HepG2 (cell line): ENCODE results near the gene HSPB7. TPM values are rescaled to one million over a fixed set of nuclear protein-coding genes. Genes with fewer than 3 reads are reported as not detected.
"Not testable (repeated sequence)": the region's sequence is repeated elsewhere in the genome, so short reads cannot be mapped to it uniquely, and the experiment has no call there.

ENCODE experiments used
- ATAC-seq: fragments of 200-7000 bp; cut with Tn5 transposase; 3 replicates; pipeline ENCODE4 v1.9.1; 2020; ENCODE audit warnings: mild to moderate bottlenecking, moderate library complexity
- BruUV-seq: library from RNA; stranded (reverse); fragments of 400-500 nt; replicated peaks from 2 replicates; lab custom pipeline; 2021; lab: Mats Ljungman, UMichigan
- CTCF ChIA-PET: fragments of 300-600 bp; formaldehyde crosslinking; extraction: SDS; loops from one replicate; lab custom pipeline; 2021; ENCODE audit warnings: low total read pairs, inconsistent platforms, low intra/inter-chr PET ratio; lab: Yijun Ruan, JAX
- POLR2A ChIA-PET: fragments of 350-600 bp; sonication (Branson Sonifier 250); formaldehyde crosslinking; loops from one replicate; lab custom pipeline; 2020; ENCODE audit warnings: antibody characterized with exemption, inconsistent platforms; lab: Yijun Ruan, JAX
- DNase-seq: peaks from one replicate; pipeline ENCODE4 v3.0.0-alpha.2; 2015; ENCODE audit warnings: low spot score
- FAIRE-seq: peaks from 3 replicates; lab custom pipeline; 2011; peaks lifted over from hg19 to GRCh38; lab: Jason Lieb, UNC
- H2AFZ ChIP-seq: one replicate; pipeline ENCODE4 v1.6.1; 2011; ENCODE audit warnings: low read length, inconsistent platforms
- H3K27ac ChIP-seq: fragments of 300-600 bp; 3 replicates; pipeline ENCODE4 v1.8.0; 2011; ENCODE audit warnings: mixed run types, mild to moderate bottlenecking, mixed read lengths, low read length, inconsistent platforms; ENCODE audit not compliant: insufficient read depth; ENCODE audit errors: extremely low read length
- H3K27me3 ChIP-seq, 2 experiments: fragments of 200-600 bp in 1 of 2; 2 replicates in 1 of 2; 3 replicates in 1 of 2; pipeline versions ENCODE4 v1.6.0 to v1.8.0; 2011; ENCODE audit warnings: low read length in 2 of 2, mild to moderate bottlenecking in 2 of 2, moderate library complexity in 2 of 2, inconsistent platforms in 1 of 2; ENCODE audit not compliant: insufficient read depth in 2 of 2, control insufficient read depth in 1 of 2
- H3K36me3 ChIP-seq, 2 experiments: fragments of 200-600 bp in 1 of 2; replicated peaks in 1 of 2; 2 replicates in 1 of 2; 3 replicates in 1 of 2; pipeline versions ENCODE4 v1.5.1 to v1.8.0; 2011; ENCODE audit warnings: low read length in 2 of 2, inconsistent platforms in 1 of 2; ENCODE audit not compliant: insufficient read depth in 2 of 2, control insufficient read depth in 1 of 2
- H3K4me1 ChIP-seq: 2 replicates; pipeline ENCODE4 v1.5.1; 2012; ENCODE audit warnings: low read length, inconsistent platforms; ENCODE audit not compliant: insufficient read depth
- H3K4me2 ChIP-seq: 2 replicates; pipeline ENCODE4 v1.6.0; 2011; ENCODE audit warnings: low read depth, low read length, inconsistent platforms
- H3K4me3 ChIP-seq, 3 experiments: fragments of 200-600 bp in 1 of 3; sonication (generic), shearing (Covaris generic) in 1 of 3; replicated peaks in 1 of 3; 2 replicates each; pipeline ENCODE4 v1.5.1; 2011 to 2016; ENCODE audit warnings: low read length in 3 of 3, inconsistent platforms in 2 of 3, low read depth in 2 of 3, mild to moderate bottlenecking in 2 of 3, control low read depth in 1 of 3, mixed read lengths in 1 of 3; ENCODE audit not compliant: insufficient read depth in 1 of 3
- H3K79me2 ChIP-seq: one replicate; pipeline ENCODE4 v1.6.1; 2011; ENCODE audit warnings: low read length, inconsistent platforms; ENCODE audit not compliant: insufficient read depth
- H3K9ac ChIP-seq: 2 replicates; pipeline ENCODE4 v1.6.0; 2011; ENCODE audit warnings: mild to moderate bottlenecking, low read depth, low read length, inconsistent platforms; ENCODE audit not compliant: insufficient read depth
- H3K9me3 ChIP-seq: 2 replicates; pipeline ENCODE4 v1.5.1; 2012; ENCODE audit warnings: mild to moderate bottlenecking, low read length
- H4K20me1 ChIP-seq: 2 replicates; pipeline ENCODE4 v1.6.0; 2011; ENCODE audit warnings: inconsistent platforms, mild to moderate bottlenecking, low read length, moderate library complexity; ENCODE audit not compliant: insufficient read depth
- CTCF ChIP-seq: sonication (generic); formaldehyde crosslinking; IDR thresholded peaks from 2 replicates; pipeline ENCODE4 v1.5.0; 2020; ENCODE audit warnings: mild to moderate bottlenecking, missing genetic modification reagents, moderate library complexity
- DR1 ChIP-seq: sonication (generic); formaldehyde crosslinking; IDR thresholded peaks from 2 replicates; pipeline ENCODE4 v1.8.0; 2021; ENCODE audit warnings: mild to moderate bottlenecking, missing genetic modification reagents, inconsistent platforms
- ELF3 ChIP-seq: IDR thresholded peaks from 2 replicates; pipeline ENCODE4 v1.6.1; 2016; ENCODE audit warnings: missing genetic modification reagents, missing compliant biosample characterization
- TCF7 ChIP-seq: sonication (generic); IDR thresholded peaks from 2 replicates; pipeline ENCODE4 v1.6.1; 2016; ENCODE audit warnings: antibody characterized with exemption, low read depth
- ZBTB1 ChIP-seq: sonication (generic); formaldehyde crosslinking; IDR thresholded peaks from 2 replicates; pipeline ENCODE4 v1.4.0; 2020; ENCODE audit warnings: missing genetic modification reagents, borderline replicate concordance
- ZBTB20 ChIP-seq: sonication (generic); formaldehyde crosslinking; IDR thresholded peaks from 2 replicates; pipeline ENCODE4 v1.8.1; 2023; ENCODE audit warnings: missing genetic modification reagents, low read depth, mild to moderate bottlenecking, borderline replicate concordance
- ZFAT ChIP-seq: sonication (generic); formaldehyde crosslinking; conservative IDR thresholded peaks from 2 replicates; pipeline ENCODE4 v1.8.1; 2023; ENCODE audit warnings: missing genetic modification reagents, inconsistent platforms
- ZNF556 ChIP-seq: sonication (generic); formaldehyde crosslinking; IDR thresholded peaks from 2 replicates; pipeline ENCODE4 v1.4.0; 2020; ENCODE audit warnings: mild to moderate bottlenecking, missing genetic modification reagents, borderline replicate concordance
- ZNF589 ChIP-seq: sonication (generic); formaldehyde crosslinking; conservative IDR thresholded peaks from 2 replicates; pipeline ENCODE4 v1.8.0; 2022; ENCODE audit warnings: mild to moderate bottlenecking, moderate library complexity, missing genetic modification reagents
- ZNF709 ChIP-seq: sonication (generic); formaldehyde crosslinking; IDR thresholded peaks from 2 replicates; pipeline ENCODE4 v1.5.0; 2020; ENCODE audit warnings: mild to moderate bottlenecking, missing genetic modification reagents
- ZNF746 ChIP-seq: sonication (generic); formaldehyde crosslinking; IDR thresholded peaks from 2 replicates; pipeline ENCODE4 v1.8.0; 2022; ENCODE audit warnings: mild to moderate bottlenecking, missing genetic modification reagents
- ZNF761 ChIP-seq: sonication (generic); formaldehyde crosslinking; conservative IDR thresholded peaks from 2 replicates; pipeline ENCODE4 v1.4.0; 2020; ENCODE audit warnings: mild to moderate bottlenecking, missing genetic modification reagents
- WGBS: methylation state at CpG from one replicate; pipeline ENCODE4 v1.1.6; 2017; ENCODE audit warnings: low lambda C conversion rate; 5-methylcytosine and 5-hydroxymethylcytosine counted together
- in situ Hi-C: cut with HindIII; loops from 2 replicates; pipeline ENCODE4 v1.10.0; 2017; ENCODE audit warnings: low pct_unique_long_range_greater_than_20kb; ENCODE audit not compliant: extremely low pct_ligation_motif_present
- intact Hi-C: fragments of 100-400 bp; cut with micrococcal nuclease; formaldehyde crosslinking; loops from one replicate; pipeline ENCODE4 v1.10.0; 2022; ENCODE audit not compliant: unreplicated experiment
- polyA plus RNA-seq, 8 experiments: library from polyadenylated mRNA; depleted of rRNA in 3 of 8; stranded (reverse) in 7 of 8; unstranded in 1 of 8; fragments of >200 nt; fragmentation: Illumina TruSeq in 4 of 8; extraction: Trizol in 4 of 8; gene quantifications; 2 replicates each; pipeline versions ENCODE4 v1.2.1 to v1.2.3, GENCODE V29; 2011 to 2016; ENCODE audit warnings: low read depth in 4 of 8, missing spikeins in 1 of 8, mixed read lengths in 1 of 8; ENCODE audit not compliant: insufficient read depth in 1 of 8
- total RNA-seq, 5 experiments: library from RNA; depleted of rRNA; stranded (reverse); fragments of >200 nt; fragmentation: Illumina TruSeq; extraction: Trizol; gene quantifications; 2 replicates each; pipeline ENCODE4 v1.2.3, GENCODE V29; 2016; ENCODE audit warnings: low read depth in 1 of 5
- TF ChIP-seq, protein P1 (sequence below): sonication (generic); formaldehyde crosslinking; IDR thresholded peaks from 2 replicates; pipeline ENCODE4 v1.4.0; 2020; ENCODE audit warnings: mild to moderate bottlenecking, low read depth, missing genetic modification reagents
- TF ChIP-seq, protein P2 (sequence below): sonication (generic); formaldehyde crosslinking; conservative IDR thresholded peaks from 2 replicates; pipeline ENCODE4 v1.4.0; 2020; ENCODE audit warnings: missing genetic modification reagents

Gene HSPB7
- total and polyA plus RNA-seq, 2 of the 13 experiments (the other 11 are each of a cell fraction or from before 2014, with no cell fraction given): 0.20 TPM; not detected in 1

GRCh38 chr1:16026302-16026701 lies 8.5 kb upstream of the HSPB7 start:
- TF ChIP-seq CTCF (CRISPR knock-in tag): peak; percentile 21; the same call in 1 of the 2 replicates
- H3K27ac ChIP-seq, H3K9me3 ChIP-seq, H2AFZ ChIP-seq, H3K79me2 ChIP-seq, H3K9ac ChIP-seq, H4K20me1 ChIP-seq, intact Hi-C loops, in situ Hi-C loops, POLR2A ChIA-PET, H3K4me3 ChIP-seq, H3K36me3 ChIP-seq, CTCF ChIA-PET, BruUV-seq, DNase-seq, FAIRE-seq, ATAC-seq, H3K4me2 ChIP-seq: not testable (repeated sequence)
- 42% methylated on average over 2 of the region's 10 CpGs for WGBS
- Histone ChIP-seq H3K27me3 (peaks cover 8 to 46% of the 10 kb centered on the region in 2 experiments), H3K4me1 (peaks cover 26% of the 10 kb centered on the region)

GRCh38 chr1:16023050-16023653 lies 5.3 kb upstream of the HSPB7 start:
- ATAC-seq (peak; percentile 11; the same call in 1 of the 3 replicates), FAIRE-seq (no peak), DNase-seq (no peak)
- POLR2A ChIA-PET: no interaction called here
- CTCF ChIA-PET: no interaction called here
- no peak overlapping the region for H3K4me3 ChIP-seq
- peaks cover 37% of the 10 kb centered on the region for H3K4me1 ChIP-seq
- 0% methylated on average over 1 of the region's 7 CpGs for WGBS
- BruUV-seq: no TSS peak
- intact Hi-C loops: no loop called here
- peaks cover 11 to 62% of the 10 kb centered on the region in 2 experiments; a peak in 4 of 5 replicates for H3K27me3 ChIP-seq
- no peak overlapping the region for H2AFZ ChIP-seq
- H3K9ac ChIP-seq: no peak overlapping the region
- H4K20me1 ChIP-seq: no peaks in the 10 kb centered on the region
- H3K36me3 ChIP-seq: no peaks in the 10 kb centered on the region
- H3K79me2 ChIP-seq: no peaks in the 10 kb centered on the region
- in situ Hi-C loops: no loop called here
- H3K27ac ChIP-seq: no peak overlapping the region
- H3K4me2 ChIP-seq: no peak overlapping the region
- H3K9me3 ChIP-seq: no peaks in the 10 kb centered on the region
- TF ChIP-seq ZNF709 (no peak), ZFAT (no peak), DR1 (CRISPR knock-in tag) (no peak), ZNF589 (CRISPR knock-in tag) (no peak), ZNF746 (no peak), ELF3 (CRISPR knock-in tag) (no peak), ZNF556 (CRISPR knock-in tag) (no peak), ZBTB1 (CRISPR knock-in tag) (no peak), ZBTB20 (CRISPR knock-in tag) (no peak), TCF7 (no peak), ZNF761 (no peak)
- TF ChIP-seq, protein P1, sequence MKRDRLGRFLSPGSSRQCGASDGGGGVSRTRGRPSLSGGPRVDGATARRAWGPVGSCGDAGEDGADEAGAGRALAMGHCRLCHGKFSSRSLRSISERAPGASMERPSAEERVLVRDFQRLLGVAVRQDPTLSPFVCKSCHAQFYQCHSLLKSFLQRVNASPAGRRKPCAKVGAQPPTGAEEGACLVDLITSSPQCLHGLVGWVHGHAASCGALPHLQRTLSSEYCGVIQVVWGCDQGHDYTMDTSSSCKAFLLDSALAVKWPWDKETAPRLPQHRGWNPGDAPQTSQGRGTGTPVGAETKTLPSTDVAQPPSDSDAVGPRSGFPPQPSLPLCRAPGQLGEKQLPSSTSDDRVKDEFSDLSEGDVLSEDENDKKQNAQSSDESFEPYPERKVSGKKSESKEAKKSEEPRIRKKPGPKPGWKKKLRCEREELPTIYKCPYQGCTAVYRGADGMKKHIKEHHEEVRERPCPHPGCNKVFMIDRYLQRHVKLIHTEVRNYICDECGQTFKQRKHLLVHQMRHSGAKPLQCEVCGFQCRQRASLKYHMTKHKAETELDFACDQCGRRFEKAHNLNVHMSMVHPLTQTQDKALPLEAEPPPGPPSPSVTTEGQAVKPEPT: no peak
- TF ChIP-seq, protein P2, sequence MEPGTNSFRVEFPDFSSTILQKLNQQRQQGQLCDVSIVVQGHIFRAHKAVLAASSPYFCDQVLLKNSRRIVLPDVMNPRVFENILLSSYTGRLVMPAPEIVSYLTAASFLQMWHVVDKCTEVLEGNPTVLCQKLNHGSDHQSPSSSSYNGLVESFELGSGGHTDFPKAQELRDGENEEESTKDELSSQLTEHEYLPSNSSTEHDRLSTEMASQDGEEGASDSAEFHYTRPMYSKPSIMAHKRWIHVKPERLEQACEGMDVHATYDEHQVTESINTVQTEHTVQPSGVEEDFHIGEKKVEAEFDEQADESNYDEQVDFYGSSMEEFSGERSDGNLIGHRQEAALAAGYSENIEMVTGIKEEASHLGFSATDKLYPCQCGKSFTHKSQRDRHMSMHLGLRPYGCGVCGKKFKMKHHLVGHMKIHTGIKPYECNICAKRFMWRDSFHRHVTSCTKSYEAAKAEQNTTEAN (CRISPR knock-in tag): no peak
